ENCODE results near the gene SMIM36.
"Not testable (repeated sequence)": the region's sequence is repeated elsewhere in the genome, so short reads cannot be mapped to it uniquely, and the experiment has no call there.

DNA sequence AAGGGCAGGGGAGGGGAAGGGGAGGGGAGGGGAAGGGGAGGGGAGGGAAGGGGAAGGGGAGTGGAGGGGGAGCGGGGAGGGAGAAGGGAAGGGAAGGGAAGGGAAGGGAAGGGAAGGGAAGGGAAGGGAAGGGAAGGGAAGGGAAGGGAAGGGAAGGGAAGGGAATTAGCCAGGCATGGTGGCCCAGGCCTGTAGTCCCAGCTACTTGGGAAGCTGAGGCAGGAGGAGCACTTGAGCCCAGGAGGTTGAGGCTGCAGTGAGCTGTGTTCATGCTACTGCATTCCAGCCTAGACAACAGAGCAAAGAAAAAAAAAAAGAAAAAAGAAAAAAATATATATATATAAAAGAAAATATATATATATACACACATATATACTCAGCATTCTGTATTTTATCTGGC is 79.3 kb downstream of the SMIM36 start:
- TF ChIP-seq, protein P1, sequence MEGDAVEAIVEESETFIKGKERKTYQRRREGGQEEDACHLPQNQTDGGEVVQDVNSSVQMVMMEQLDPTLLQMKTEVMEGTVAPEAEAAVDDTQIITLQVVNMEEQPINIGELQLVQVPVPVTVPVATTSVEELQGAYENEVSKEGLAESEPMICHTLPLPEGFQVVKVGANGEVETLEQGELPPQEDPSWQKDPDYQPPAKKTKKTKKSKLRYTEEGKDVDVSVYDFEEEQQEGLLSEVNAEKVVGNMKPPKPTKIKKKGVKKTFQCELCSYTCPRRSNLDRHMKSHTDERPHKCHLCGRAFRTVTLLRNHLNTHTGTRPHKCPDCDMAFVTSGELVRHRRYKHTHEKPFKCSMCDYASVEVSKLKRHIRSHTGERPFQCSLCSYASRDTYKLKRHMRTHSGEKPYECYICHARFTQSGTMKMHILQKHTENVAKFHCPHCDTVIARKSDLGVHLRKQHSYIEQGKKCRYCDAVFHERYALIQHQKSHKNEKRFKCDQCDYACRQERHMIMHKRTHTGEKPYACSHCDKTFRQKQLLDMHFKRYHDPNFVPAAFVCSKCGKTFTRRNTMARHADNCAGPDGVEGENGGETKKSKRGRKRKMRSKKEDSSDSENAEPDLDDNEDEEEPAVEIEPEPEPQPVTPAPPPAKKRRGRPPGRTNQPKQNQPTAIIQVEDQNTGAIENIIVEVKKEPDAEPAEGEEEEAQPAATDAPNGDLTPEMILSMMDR (conservative IDR thresholded peaks at IDR 0.05; ENCODE audit: low read length) = not testable (repeated sequence)
- TF ChIP-seq EZH2phosphoT487 (IDR thresholded peaks at IDR 0.05; ENCODE audit: borderline replicate concordance) = not testable (repeated sequence)
